Left ventricle myocardium inferior (tissue), 1 donor: ENCODE measurements around the gene FAM199X. TPM values are rescaled to one million over a fixed set of nuclear protein-coding genes. Genes with fewer than 3 reads are reported as not detected.

Experiments
- DNase-seq: peaks from one replicate; pipeline ENCODE4 v3.0.0-alpha.2; 2020
- H3K27ac ChIP-seq: fragments of 200-600 bp; replicated peaks from 2 replicates; pipeline ENCODE4 v1.8.0; 2021
- H3K27me3 ChIP-seq: fragments of 200-600 bp; 2 replicates; pipeline ENCODE4 v1.8.0; 2021; ENCODE audit warnings: low read depth
- H3K36me3 ChIP-seq: fragments of 200-600 bp; 2 replicates; pipeline ENCODE4 v1.8.0; 2021
- H3K4me1 ChIP-seq: fragments of 200-600 bp; 2 replicates; pipeline ENCODE4 v1.8.0; 2021
- H3K4me3 ChIP-seq: fragments of 200-600 bp; 2 replicates; pipeline ENCODE4 v1.8.0; 2021; ENCODE audit warnings: mild to moderate bottlenecking, moderate library complexity
- H3K9me3 ChIP-seq: fragments of 200-600 bp; replicated peaks from 2 replicates; pipeline ENCODE4 v1.8.0; 2021
- intact Hi-C: fragments of 100-400 bp; cut with micrococcal nuclease; formaldehyde crosslinking; loops from one replicate; pipeline ENCODE4 v1.11.0; 2022
- total RNA-seq: library from RNA; stranded (reverse); fragmentation: NEBNext Ultra II Directional; extraction: Animal tissue kit (Norgen Biotek cat#: 25700); gene quantifications from one replicate; pipeline ENCODE4 v1.2.1, GENCODE V29; 2021
- TF ChIP-seq, protein P1 (sequence below): fragments of 200-600 bp; IDR thresholded peaks from 2 replicates; pipeline ENCODE4 v1.8.0; 2021; ENCODE audit warnings: antibody characterized with exemption, mild to moderate bottlenecking, borderline replicate concordance
- donor health status: DM: no; HTN: yes; CAD: no; lungs with severe emphysema.

FAM199X gene
- total RNA-seq, 1 donor from 2014 or later = 11.2 TPM

DNA sequence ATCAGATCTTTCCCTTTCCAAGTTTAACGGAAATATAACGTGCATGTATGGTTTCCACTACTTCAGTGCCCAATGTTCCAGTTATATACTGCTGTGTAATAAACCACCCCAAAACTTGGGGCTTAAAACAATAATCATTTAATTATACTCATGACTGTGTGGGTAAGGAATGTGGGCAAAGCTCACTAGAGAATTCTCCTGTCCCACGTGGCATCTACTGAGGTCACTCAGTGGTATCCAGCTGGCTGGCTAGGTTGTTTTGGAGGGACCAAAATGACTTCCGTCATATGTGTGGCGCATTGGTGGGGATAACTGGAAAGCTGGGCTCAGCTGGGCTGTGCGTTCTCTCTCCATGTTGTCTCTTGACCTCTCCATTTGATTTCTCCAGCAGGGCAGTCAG is 35.4 kb upstream of the FAM199X start:
- H3K27ac ChIP-seq = no peak overlapping the region
- intact Hi-C loops = no loop called here
- no peak for DNase-seq

GRCh38 chrX:104134583-104135261 is 31.5 kb upstream of the FAM199X start:
- Histone ChIP-seq H3K27ac (no peak overlapping the region), H3K27me3 (no peaks in the 10 kb centered on the region), H3K4me1 (peaks cover 10% of the 10 kb centered on the region), H3K4me3 (no peak overlapping the region), H3K9me3 (no peaks in the 10 kb centered on the region), H3K36me3 (peaks cover 5% of the 10 kb centered on the region)
- DNase-seq = no peak
- intact Hi-C loops = no loop called here
- TF ChIP-seq, protein P1, sequence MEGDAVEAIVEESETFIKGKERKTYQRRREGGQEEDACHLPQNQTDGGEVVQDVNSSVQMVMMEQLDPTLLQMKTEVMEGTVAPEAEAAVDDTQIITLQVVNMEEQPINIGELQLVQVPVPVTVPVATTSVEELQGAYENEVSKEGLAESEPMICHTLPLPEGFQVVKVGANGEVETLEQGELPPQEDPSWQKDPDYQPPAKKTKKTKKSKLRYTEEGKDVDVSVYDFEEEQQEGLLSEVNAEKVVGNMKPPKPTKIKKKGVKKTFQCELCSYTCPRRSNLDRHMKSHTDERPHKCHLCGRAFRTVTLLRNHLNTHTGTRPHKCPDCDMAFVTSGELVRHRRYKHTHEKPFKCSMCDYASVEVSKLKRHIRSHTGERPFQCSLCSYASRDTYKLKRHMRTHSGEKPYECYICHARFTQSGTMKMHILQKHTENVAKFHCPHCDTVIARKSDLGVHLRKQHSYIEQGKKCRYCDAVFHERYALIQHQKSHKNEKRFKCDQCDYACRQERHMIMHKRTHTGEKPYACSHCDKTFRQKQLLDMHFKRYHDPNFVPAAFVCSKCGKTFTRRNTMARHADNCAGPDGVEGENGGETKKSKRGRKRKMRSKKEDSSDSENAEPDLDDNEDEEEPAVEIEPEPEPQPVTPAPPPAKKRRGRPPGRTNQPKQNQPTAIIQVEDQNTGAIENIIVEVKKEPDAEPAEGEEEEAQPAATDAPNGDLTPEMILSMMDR = no peak

More for the DNA sequence above, 35.4 kb upstream of the FAM199X start:
- Histone ChIP-seq H3K4me1 (peaks cover 5% of the 10 kb centered on the region), H3K27me3 (no peaks in the 10 kb centered on the region), H3K4me3 (no peak overlapping the region), H3K9me3 (no peaks in the 10 kb centered on the region), H3K36me3 (peaks cover 9% of the 10 kb centered on the region)
- TF ChIP-seq, protein P1 = no peak

- Histone ChIP-seq H3K27me3 (no peaks in the 10 kb centered on the region), H3K9me3 (no peaks in the 10 kb centered on the region), H3K4me3 (peak overlapping the region; percentile 59), H3K4me1 (peaks cover 10% of the 10 kb centered on the region), H3K36me3 (peaks cover 1% of the 10 kb centered on the region), H3K27ac (no peak overlapping the region)
- intact Hi-C loops = no loop called here
- DNase-seq = no peak
- TF ChIP-seq, protein P1 = no peak
Measured at GRCh38 chrX:104135677-104136076, 30.6 kb upstream of the FAM199X start.

DNA sequence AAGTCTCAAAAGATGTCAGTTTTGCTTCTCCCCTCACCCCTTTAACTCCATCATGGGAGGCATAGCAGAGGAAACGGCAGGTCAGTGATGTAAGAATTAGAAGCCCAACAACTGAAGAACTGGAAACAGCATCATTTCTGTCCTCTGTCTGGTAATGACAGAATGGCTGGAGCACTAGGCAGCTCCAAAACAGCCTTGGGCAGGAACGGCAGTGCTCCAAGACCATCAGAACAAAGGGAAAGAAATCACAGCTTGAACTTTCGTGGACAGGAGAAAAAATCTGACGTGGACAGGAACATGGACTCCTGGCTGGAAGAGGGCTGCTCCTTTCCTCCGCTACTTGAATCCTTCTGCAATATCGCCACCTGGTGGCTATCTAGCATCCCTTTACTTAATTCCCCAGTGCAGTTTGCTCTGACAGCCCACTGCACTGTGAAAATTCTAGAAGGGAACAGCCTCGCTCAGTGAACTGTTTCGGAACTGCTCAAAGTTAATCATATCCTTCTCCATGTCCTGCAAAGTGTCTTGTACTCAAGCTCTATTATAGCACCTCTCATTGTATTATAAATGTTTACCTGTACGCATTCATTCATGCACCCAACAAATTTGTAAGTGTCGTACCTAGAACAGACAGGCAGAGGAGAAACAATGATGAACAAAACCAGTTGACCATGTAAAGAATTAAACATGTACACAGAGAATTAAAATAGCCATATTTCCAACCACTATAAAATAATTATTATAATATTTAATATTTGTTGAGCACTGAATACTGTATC is 29.8 kb upstream of the FAM199X start:
- H3K4me1 ChIP-seq = peaks cover 10% of the 10 kb centered on the region
- peak overlapping the region; percentile 27 for H3K27ac ChIP-seq
- TF ChIP-seq, protein P1 = peak; percentile 75
- H3K9me3 ChIP-seq = no peaks in the 10 kb centered on the region
- H3K27me3 ChIP-seq = no peaks in the 10 kb centered on the region
- DNase-seq = peak; percentile 15
- intact Hi-C loops = no loop called here
- H3K36me3 ChIP-seq = no peaks in the 10 kb centered on the region
- H3K4me3 ChIP-seq = peak overlapping the region; percentile 59

DNA sequence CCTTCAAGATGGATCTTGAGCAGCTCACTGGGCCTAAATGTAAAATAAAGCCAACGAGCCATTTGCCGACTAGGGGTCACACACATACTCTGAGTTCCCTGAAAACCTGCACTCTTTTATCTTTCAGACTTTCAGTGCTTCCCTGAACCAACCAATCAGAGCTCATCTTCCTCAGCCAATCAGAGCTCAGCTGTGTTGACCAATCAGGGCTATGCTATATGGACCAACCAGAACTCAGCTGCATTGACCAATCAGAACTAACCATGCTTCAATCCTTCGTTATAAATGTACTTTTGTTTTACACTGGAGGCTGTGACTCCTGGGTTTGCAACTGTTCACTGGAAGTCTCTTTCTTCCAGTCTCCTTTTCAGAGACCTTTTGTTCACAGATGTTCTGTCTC is 28.8 kb upstream of the FAM199X start:
- no peaks in the 10 kb centered on the region for H3K27me3 ChIP-seq
- H3K36me3 ChIP-seq = no peaks in the 10 kb centered on the region
- H3K4me1 ChIP-seq = peaks cover 10% of the 10 kb centered on the region
- no peaks in the 10 kb centered on the region for H3K9me3 ChIP-seq
- no peak for DNase-seq
- no peak overlapping the region for H3K4me3 ChIP-seq
- intact Hi-C loops = no loop called here
- no peak overlapping the region for H3K27ac ChIP-seq
- TF ChIP-seq, protein P1 = no peak
